ENCODE data around the gene FCRLA. TPM values are rescaled to one million over a fixed set of nuclear protein-coding genes. Genes with fewer than 3 reads are reported as not detected.

The FCRLA gene
- total and polyA plus RNA-seq, 4 donors, result 0.10 to 0.57 (median 0.38) TPM; not detected in 1

DNA sequence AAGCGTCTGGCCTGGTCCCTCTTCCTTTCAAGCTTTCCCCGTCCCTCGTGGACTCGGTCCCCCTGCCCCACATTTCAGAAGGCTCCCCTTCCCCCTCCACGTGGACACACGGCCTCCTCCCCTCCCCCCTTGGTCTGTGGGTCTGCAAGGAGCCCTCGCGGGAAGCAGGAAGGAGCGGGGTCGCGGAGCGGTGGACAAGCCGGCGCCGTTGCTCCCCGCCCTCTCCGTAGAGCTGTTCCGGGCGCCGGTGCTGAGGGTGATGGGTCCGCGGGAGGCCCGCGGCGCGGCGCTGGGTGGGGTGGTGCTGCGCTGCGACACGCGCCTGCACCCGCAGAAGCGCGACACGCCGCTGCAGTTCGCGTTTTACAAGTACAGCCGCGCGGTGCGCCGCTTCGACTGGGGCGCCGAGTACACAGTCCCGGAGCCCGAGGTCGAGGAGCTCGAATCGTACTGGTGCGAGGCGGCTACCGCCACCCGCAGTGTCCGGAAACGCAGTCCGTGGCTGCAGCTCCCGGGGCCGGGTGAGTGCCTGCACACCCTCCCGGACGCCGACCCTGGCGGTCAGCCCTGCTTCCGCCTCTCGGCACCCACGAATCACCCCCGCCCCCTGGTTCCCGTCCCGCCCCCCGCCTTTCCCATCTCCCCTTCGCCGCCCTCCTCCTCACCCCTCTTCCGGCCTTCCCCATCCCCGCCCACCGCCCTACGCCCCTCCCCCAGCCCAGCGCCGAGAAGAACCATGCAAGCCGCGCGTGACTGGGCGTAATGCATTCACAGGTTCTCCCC lies 19.6 kb downstream of the FCRLA start:
- Histone ChIP-seq H3K4me3 (ENCODE audit: low read length in 2 of 2) (peak overlapping the region; percentile 45 to 57), H3K27me3 (ENCODE audit: control insufficient read depth in 1 of 2, insufficient read depth in 2 of 2, low read length in 1 of 2) (no peaks in the 10 kb centered on the region), H3K27ac (ENCODE audit: low read depth in 1 of 2, low read length in 2 of 2) (peak overlapping the region; percentile 32 to 70), H3K4me1 (ENCODE audit: control insufficient read depth in 1 of 2, insufficient read depth in 2 of 2, low read length in 2 of 2) (no peaks in the 10 kb centered on the region), H3K9me3 (ENCODE audit: control insufficient read depth, low read length) (no peaks in the 10 kb centered on the region), H3K36me3 (ENCODE audit: control insufficient read depth in 1 of 2, insufficient read depth in 2 of 2, low read length in 1 of 2) (no peaks in the 10 kb centered on the region)
- ATAC-seq (ENCODE audit: low FRiP score), result peak; percentile 93
- WGBS, 2 donors, result 0 to 1% methylated on average over 57 to 83 of the region's 83 CpGs
- intact Hi-C loops (cut with DNase I), result no loop called here
- DNase-seq, result peak; percentile 92 to 95

DNA sequence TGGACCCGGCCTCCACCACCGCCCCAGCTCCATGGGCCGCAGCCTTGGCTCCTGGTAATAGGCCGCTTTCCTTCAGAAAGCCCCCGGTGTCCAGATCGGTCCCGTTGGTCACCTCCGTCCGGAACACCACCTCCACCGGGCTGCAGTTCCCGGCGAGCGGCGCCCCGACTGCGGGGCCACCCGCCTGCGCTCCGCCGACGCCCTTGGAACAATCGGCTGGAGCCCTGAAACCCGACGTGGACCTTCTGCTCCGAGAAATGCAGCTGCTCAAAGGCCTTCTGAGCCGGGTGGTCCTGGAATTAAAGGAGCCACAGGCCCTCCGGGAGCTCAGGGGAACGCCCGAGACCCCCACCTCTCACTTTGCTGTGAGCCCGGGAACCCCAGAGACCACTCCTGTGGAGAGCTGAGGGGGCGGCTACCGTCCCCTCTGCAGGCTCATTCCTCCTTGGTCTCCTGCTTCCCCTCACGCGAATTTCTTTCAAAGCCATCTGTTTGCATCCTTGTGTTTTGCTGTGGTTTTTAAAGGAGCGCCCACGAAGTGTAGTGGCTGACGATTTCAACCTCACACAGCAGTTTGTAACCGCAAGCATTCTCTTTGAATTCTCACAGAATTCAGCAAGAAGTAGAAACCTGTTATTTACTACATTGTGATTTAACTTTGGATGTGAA lies 20.4 kb downstream of the FCRLA start:
- intact Hi-C loops (cut with DNase I), result no loop called here
- H3K4me3 ChIP-seq (ENCODE audit: low read length in 2 of 2), result peak overlapping the region; percentile 45 to 57
- no peaks in the 10 kb centered on the region for H3K9me3 ChIP-seq (ENCODE audit: control insufficient read depth, low read length)
- H3K27me3 ChIP-seq (ENCODE audit: control insufficient read depth in 1 of 2, insufficient read depth in 2 of 2, low read length in 1 of 2), result no peaks in the 10 kb centered on the region
- peak overlapping the region; percentile 32 to 70 for H3K27ac ChIP-seq (ENCODE audit: low read depth in 1 of 2, low read length in 2 of 2)
- no peaks in the 10 kb centered on the region for H3K4me1 ChIP-seq (ENCODE audit: control insufficient read depth in 1 of 2, insufficient read depth in 2 of 2, low read length in 2 of 2)
- peak; percentile 1 for ATAC-seq (ENCODE audit: low FRiP score)
- H3K36me3 ChIP-seq (ENCODE audit: control insufficient read depth in 1 of 2, insufficient read depth in 2 of 2, low read length in 1 of 2), result no peaks in the 10 kb centered on the region
- no peak for DNase-seq
- 2% methylated on average over 38 of the region's 38 CpGs for WGBS, 2 donors

DNA sequence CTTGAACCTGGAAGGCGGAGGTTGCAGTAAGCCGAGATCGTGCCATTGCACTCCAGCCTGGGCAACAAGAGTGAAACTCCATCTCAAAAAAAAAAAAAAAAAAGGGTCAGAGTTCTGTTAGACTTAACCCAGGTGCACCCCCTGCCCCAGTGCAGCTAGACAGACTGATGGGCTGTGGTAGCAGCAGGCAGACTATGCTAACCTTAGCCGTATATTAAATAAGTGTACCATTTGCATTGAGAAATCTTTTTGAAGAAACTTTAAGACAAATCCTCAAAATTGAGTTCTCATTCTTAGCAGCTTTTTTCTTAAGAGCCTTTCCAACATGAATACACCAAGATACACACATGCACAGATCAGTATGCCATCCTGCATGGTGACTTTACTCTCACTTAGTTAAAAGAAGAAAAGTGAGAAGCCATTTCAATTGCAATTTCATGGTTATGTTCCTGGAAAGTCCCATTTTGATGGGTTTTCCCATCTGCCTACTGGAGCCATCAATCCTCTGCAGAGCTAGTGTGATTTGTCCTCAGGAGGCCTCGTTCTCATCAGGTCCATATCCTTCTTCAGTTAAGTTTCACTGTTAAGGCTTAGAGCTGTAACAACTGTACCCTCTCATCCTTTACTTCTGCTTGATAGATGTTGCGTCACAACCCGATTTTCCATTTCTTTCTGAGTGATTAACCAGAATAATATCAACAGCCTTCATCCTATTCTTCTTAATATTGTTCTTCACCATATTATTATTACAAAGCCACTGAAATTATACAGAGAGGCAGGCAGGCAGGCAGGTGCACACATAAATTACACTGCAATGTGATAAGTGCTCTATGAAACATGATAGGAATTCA lies 21.6 kb downstream of the FCRLA start:
- no peaks in the 10 kb centered on the region for H3K36me3 ChIP-seq (ENCODE audit: control insufficient read depth in 1 of 2, insufficient read depth in 2 of 2, low read length in 1 of 2)
- no peak overlapping the region for H3K4me3 ChIP-seq (ENCODE audit: low read length in 2 of 2)
- intact Hi-C loops (cut with DNase I), result no loop called here
- H3K27me3 ChIP-seq (ENCODE audit: control insufficient read depth in 1 of 2, insufficient read depth in 2 of 2, low read length in 1 of 2), result no peaks in the 10 kb centered on the region
- 81 to 88% methylated on average over 5 to 7 of the region's 7 CpGs for WGBS, 2 donors
- no peak overlapping the region for H3K27ac ChIP-seq (ENCODE audit: low read depth in 1 of 2, low read length in 2 of 2)
- no peaks in the 10 kb centered on the region for H3K9me3 ChIP-seq (ENCODE audit: control insufficient read depth, low read length)
- no peak for ATAC-seq (ENCODE audit: low FRiP score)
- no peaks in the 10 kb centered on the region for H3K4me1 ChIP-seq (ENCODE audit: control insufficient read depth in 1 of 2, insufficient read depth in 2 of 2, low read length in 2 of 2)
- DNase-seq, result no peak

DNA sequence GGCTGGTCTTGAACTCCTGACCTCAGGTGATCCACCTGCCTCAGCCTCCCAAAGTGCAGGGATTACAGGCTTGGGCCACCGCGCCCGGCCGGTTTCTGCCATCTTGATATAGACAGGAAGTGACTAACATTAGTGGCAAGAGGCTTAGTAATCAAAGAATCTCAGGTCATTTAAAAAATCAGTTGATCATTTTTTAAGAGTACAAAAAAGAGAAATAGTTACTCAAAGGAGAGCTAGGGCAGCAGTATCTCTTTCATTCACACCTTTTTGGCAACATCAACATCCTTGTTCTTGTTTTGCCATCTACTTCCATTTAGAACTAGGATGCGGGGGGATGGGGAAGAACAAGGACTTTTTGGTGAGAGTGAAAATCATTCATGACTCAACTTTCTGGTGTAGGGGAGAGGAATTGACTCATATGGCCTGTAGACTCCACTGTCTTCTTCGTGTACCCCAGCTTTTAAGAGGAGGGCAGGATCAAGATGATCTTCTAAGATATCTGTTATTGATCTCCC lies 23.1 kb downstream of the FCRLA start:
- intact Hi-C loops (cut with DNase I), result no loop called here
- WGBS, 2 donors, result 66 to 79% methylated on average over 6 of the region's 6 CpGs
- ATAC-seq (ENCODE audit: low FRiP score) (no peak), DNase-seq (no peak)
- H3K4me3 ChIP-seq (ENCODE audit: low read length in 2 of 2), result no peak overlapping the region
- H3K9me3 ChIP-seq (ENCODE audit: control insufficient read depth, low read length), result no peaks in the 10 kb centered on the region
- H3K4me1 ChIP-seq (ENCODE audit: control insufficient read depth in 1 of 2, insufficient read depth in 2 of 2, low read length in 2 of 2), result no peaks in the 10 kb centered on the region
- no peak overlapping the region for H3K27ac ChIP-seq (ENCODE audit: low read depth in 1 of 2, low read length in 2 of 2)
- H3K27me3 ChIP-seq (ENCODE audit: control insufficient read depth in 1 of 2, insufficient read depth in 2 of 2, low read length in 1 of 2), result no peaks in the 10 kb centered on the region
- no peaks in the 10 kb centered on the region for H3K36me3 ChIP-seq (ENCODE audit: control insufficient read depth in 1 of 2, insufficient read depth in 2 of 2, low read length in 1 of 2)

DNA sequence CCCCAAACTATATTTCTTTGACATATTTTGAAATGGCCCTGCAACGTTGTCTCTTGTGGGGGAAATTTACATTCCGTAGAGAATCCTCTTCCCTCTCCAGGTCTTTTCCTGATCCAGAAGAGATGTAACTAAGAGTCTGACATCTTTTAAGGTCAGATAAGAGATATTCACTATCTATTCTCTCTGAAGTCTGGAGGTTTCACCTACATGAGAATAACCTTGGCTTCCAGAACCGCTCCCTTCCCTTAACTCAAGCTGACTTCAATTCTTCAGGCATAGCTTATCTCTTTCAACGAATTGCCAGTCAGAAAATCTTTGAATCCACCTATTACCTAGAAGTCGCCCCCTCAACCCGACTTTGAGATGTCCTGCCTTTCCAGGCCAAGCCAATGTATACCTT lies 24.2 kb downstream of the FCRLA start:
- intact Hi-C loops (cut with DNase I), result no loop called here
- Histone ChIP-seq H3K4me3 (ENCODE audit: low read length in 2 of 2) (no peak overlapping the region), H3K27ac (ENCODE audit: low read depth in 1 of 2, low read length in 2 of 2) (no peak overlapping the region), H3K9me3 (ENCODE audit: control insufficient read depth, low read length) (no peaks in the 10 kb centered on the region), H3K36me3 (ENCODE audit: control insufficient read depth in 1 of 2, insufficient read depth in 2 of 2, low read length in 1 of 2) (no peaks in the 10 kb centered on the region), H3K4me1 (ENCODE audit: control insufficient read depth in 1 of 2, insufficient read depth in 2 of 2, low read length in 2 of 2) (no peaks in the 10 kb centered on the region), H3K27me3 (ENCODE audit: control insufficient read depth in 1 of 2, insufficient read depth in 2 of 2, low read length in 1 of 2) (no peaks in the 10 kb centered on the region)
- DNase-seq (no peak), ATAC-seq (ENCODE audit: low FRiP score) (no peak)
- 74 to 78% methylated on average over 6 of the region's 6 CpGs for WGBS, 2 donors

DNA sequence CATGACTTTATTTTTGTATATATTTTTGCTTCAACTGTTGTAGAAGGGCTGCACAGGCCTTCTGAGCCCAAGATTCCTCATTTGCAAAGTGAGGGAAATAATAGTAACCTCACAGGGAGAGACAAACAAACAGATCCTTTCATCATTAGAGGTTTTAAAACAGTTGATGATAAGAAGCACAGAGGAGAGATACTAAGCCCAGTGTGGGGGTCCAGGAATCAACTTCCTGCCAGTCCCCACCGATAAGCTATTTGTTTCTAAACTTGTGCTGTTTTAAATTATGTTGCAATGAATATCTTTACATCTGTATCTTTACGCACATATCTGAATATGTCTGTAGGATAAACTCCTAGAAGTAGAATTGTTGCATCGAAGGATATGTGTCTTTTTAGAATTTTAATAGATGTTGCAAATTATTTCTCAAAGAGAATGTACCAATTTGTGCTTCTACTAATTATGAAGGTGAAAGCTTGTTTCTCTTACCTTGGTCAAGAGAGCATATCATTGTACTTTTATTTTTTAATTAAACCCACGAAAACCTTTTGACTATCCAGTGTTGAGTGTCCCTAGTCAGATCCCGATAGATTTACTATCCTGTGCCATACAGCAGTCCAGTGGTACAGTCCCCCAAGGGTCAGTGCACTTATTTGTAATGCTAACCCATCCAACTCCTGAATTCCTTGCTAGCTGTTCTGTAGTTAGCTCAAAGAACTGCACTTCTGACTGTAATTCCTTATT lies 25.1 kb downstream of the FCRLA start:
- H3K4me1 ChIP-seq (ENCODE audit: control insufficient read depth in 1 of 2, insufficient read depth in 2 of 2, low read length in 2 of 2), result no peaks in the 10 kb centered on the region
- 70 to 81% methylated on average over 5 of the region's 5 CpGs for WGBS, 2 donors

DNA sequence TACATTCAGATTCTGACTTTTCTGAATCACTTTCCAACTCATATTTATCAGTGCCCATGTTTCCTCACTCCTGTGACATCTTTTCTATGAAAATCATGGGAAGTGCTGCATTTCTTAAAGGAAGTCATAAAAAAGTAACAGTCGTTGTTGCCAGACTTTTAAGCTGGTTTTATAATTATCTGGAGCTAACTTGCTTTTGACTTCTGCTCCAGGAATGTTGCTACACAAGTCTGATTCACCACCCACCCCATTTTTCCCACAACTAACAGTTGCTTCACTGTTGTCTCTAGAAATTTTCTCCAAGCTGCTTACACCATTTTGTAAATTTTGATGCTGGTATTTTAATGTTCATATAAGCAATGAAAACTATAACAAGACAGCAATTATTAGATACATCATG lies 26.5 kb downstream of the FCRLA start:
- H3K4me3 ChIP-seq (ENCODE audit: low read length in 2 of 2), result no peak overlapping the region
- ATAC-seq (ENCODE audit: low FRiP score) (no peak), DNase-seq (no peak)
- H3K4me1 ChIP-seq (ENCODE audit: control insufficient read depth in 1 of 2, insufficient read depth in 2 of 2, low read length in 2 of 2), result no peaks in the 10 kb centered on the region
- H3K27me3 ChIP-seq (ENCODE audit: control insufficient read depth in 1 of 2, insufficient read depth in 2 of 2, low read length in 1 of 2), result no peaks in the 10 kb centered on the region
- intact Hi-C loops (cut with DNase I), result no loop called here
- no peak overlapping the region for H3K27ac ChIP-seq (ENCODE audit: low read depth in 1 of 2, low read length in 2 of 2)
- no peaks in the 10 kb centered on the region for H3K9me3 ChIP-seq (ENCODE audit: control insufficient read depth, low read length)
- H3K36me3 ChIP-seq (ENCODE audit: control insufficient read depth in 1 of 2, insufficient read depth in 2 of 2, low read length in 1 of 2), result no peaks in the 10 kb centered on the region
- 13 to 24% methylated on average over 1 of the region's 1 CpG for WGBS, 2 donors

More for the DNA sequence above, 25.1 kb downstream of the FCRLA start:
- Histone ChIP-seq H3K36me3 (ENCODE audit: control insufficient read depth in 1 of 2, insufficient read depth in 2 of 2, low read length in 1 of 2) (no peaks in the 10 kb centered on the region), H3K4me3 (ENCODE audit: low read length in 2 of 2) (no peak overlapping the region), H3K27me3 (ENCODE audit: control insufficient read depth in 1 of 2, insufficient read depth in 2 of 2, low read length in 1 of 2) (no peaks in the 10 kb centered on the region), H3K9me3 (ENCODE audit: control insufficient read depth, low read length) (no peaks in the 10 kb centered on the region), H3K27ac (ENCODE audit: low read depth in 1 of 2, low read length in 2 of 2) (no peak overlapping the region)
- intact Hi-C loops (cut with DNase I), result no loop called here
- no peak for ATAC-seq (ENCODE audit: low FRiP score)
- DNase-seq, result no peak

DNA sequence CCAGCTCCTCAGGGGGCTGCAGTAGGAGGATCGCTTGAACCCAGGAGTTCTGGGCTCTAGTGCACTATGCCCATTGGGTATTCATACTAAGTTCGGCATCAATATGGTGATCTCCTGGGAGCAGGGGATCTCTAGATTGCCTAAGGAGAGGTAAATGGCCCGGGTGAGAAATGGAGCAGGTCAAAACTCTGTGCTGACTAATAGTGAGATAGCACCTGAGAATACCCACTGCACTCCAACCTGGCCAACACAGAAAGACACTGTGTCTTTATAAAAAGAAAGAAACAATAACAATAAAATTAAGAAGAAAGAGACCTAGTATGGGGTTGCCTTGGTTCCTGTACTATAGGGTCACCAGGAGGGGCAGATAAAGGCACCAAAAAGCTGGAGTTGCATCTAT lies 28.8 kb downstream of the FCRLA start:
- intact Hi-C loops (cut with DNase I), result no loop called here
- Histone ChIP-seq H3K27me3 (ENCODE audit: control insufficient read depth in 1 of 2, insufficient read depth in 2 of 2, low read length in 1 of 2) (no peaks in the 10 kb centered on the region), H3K36me3 (ENCODE audit: control insufficient read depth in 1 of 2, insufficient read depth in 2 of 2, low read length in 1 of 2) (no peaks in the 10 kb centered on the region), H3K27ac (ENCODE audit: low read depth in 1 of 2, low read length in 2 of 2) (no peak overlapping the region), H3K4me3 (ENCODE audit: low read length in 2 of 2) (no peak overlapping the region), H3K4me1 (ENCODE audit: control insufficient read depth in 1 of 2, insufficient read depth in 2 of 2, low read length in 2 of 2) (no peaks in the 10 kb centered on the region), H3K9me3 (ENCODE audit: control insufficient read depth, low read length) (no peaks in the 10 kb centered on the region)
- ATAC-seq (ENCODE audit: low FRiP score) (no peak), DNase-seq (no peak)
- 91 to 93% methylated on average over 3 of the region's 3 CpGs for WGBS, 2 donors

All from aorta (tissue), 5 donors.